Measurements from ENCODE around the gene ATP1A4. TPM values are rescaled to one million over a fixed set of nuclear protein-coding genes. Genes with fewer than 3 reads are reported as not detected.

The ATP1A4 gene
- total RNA-seq, 1 donor from 2014 or later: not detected

- intact Hi-C loops (cut with DNase I): loop anchor here (5.0 to 10.0 kb wide), 2 partner anchors 55 to 1188 kb away; partner anchors contain the start of gene DCAF8
- Histone ChIP-seq H3K4me3 (peak overlapping the region in 1 of 2 donors; percentile 94), H3K9me3 (no peaks in the 10 kb centered on the region), H3K27me3 (no peaks in the 10 kb centered on the region), H3K4me1 (peaks cover 3 to 47% of the 10 kb centered on the region in 2 donors), H3K36me3 (peaks cover 2 to 26% of the 10 kb centered on the region in 2 donors), H3K27ac (peak overlapping the region; percentile 94 to 98)
- DNase-seq (ENCODE audit: low spot score in 2 of 2): no peak
- no peak for TF ChIP-seq CTCF (IDR thresholded peaks at IDR 0.05)
These were observed 55.8 kb downstream of the ATP1A4 start for GRCh38 chr1:160207118-160207650.

GRCh38 chr1:160207771-160208556 lies 56.6 kb downstream of the ATP1A4 start:
- Histone ChIP-seq H3K4me3 (no peak overlapping the region), H3K4me1 (peaks cover 3 to 47% of the 10 kb centered on the region in 2 donors), H3K36me3 (peaks cover 10 to 34% of the 10 kb centered on the region in 2 donors), H3K9me3 (no peaks in the 10 kb centered on the region), H3K27me3 (no peaks in the 10 kb centered on the region), H3K27ac (peak overlapping the region; percentile 94 to 98)
- no peak for TF ChIP-seq CTCF (IDR thresholded peaks at IDR 0.05)
- DNase-seq (ENCODE audit: low spot score in 2 of 2): no peak
- intact Hi-C loops (cut with DNase I): loop anchor here (5.0 to 10.0 kb wide), 2 partner anchors 54 to 1187 kb away; partner anchors contain the start of gene DCAF8

GRCh38 chr1:160208557-160209320 lies 57.3 kb downstream of the ATP1A4 start:
- Histone ChIP-seq H3K9me3 (no peaks in the 10 kb centered on the region), H3K4me3 (peak overlapping the region in 1 of 2 donors; percentile 5), H3K27me3 (no peaks in the 10 kb centered on the region), H3K27ac (peak overlapping the region; percentile 94 to 98), H3K4me1 (peaks cover 3 to 47% of the 10 kb centered on the region in 2 donors), H3K36me3 (peaks cover 18 to 42% of the 10 kb centered on the region in 2 donors)
- TF ChIP-seq CTCF (IDR thresholded peaks at IDR 0.05): no peak
- no peak for DNase-seq (ENCODE audit: low spot score in 2 of 2)
- intact Hi-C loops (cut with DNase I): loop anchor here (5.0 to 10.0 kb wide), 2 partner anchors 54 to 1186 kb away; partner anchors contain the start of gene DCAF8

- Histone ChIP-seq H3K27me3 (no peaks in the 10 kb centered on the region), H3K27ac (peak overlapping the region; percentile 94 to 98), H3K36me3 (peaks cover 25 to 49% of the 10 kb centered on the region in 2 donors), H3K4me1 (peaks cover 3 to 47% of the 10 kb centered on the region in 2 donors), H3K9me3 (no peaks in the 10 kb centered on the region), H3K4me3 (peak overlapping the region in 1 of 2 donors; percentile 5)
- no peak for TF ChIP-seq CTCF (IDR thresholded peaks at IDR 0.05)
- intact Hi-C loops (cut with DNase I): loop anchor here (5.0 to 10.0 kb wide), 2 partner anchors 53 to 1185 kb away; partner anchors contain the start of gene DCAF8
- no peak for DNase-seq (ENCODE audit: low spot score in 2 of 2)
These were observed 58.1 kb downstream of the ATP1A4 start for GRCh38 chr1:160209321-160210046.

GRCh38 chr1:160210561-160210960 lies 59.2 kb downstream of the ATP1A4 start:
- Histone ChIP-seq H3K27ac (peak overlapping the region; percentile 94 to 98), H3K4me3 (no peak overlapping the region), H3K4me1 (peaks cover 3 to 42% of the 10 kb centered on the region in 2 donors), H3K36me3 (peaks cover 35 to 60% of the 10 kb centered on the region in 2 donors), H3K9me3 (no peaks in the 10 kb centered on the region), H3K27me3 (no peaks in the 10 kb centered on the region)
- intact Hi-C loops (cut with DNase I): no loop called here
- no peak for TF ChIP-seq CTCF (IDR thresholded peaks at IDR 0.05)
- DNase-seq (ENCODE audit: low spot score in 2 of 2): no peak

All from ascending aorta (tissue), 2 donors.